H1 (cell line): ENCODE measurements around the gene ASF1B.

Experiments
- ATF3 ChIP-seq: IDR thresholded peaks from 2 replicates; pipeline ENCODE4 v1.6.1; 2011; ENCODE audit warnings: low read depth, mild to moderate bottlenecking, low read length; ENCODE audit not compliant: insufficient read depth
- BCL11A ChIP-seq, 2 experiments: IDR thresholded peaks; one replicate each; pipeline ENCODE4 v1.6.1; 2011; ENCODE audit warnings: low read depth in 2 of 2, low read length in 2 of 2, mild to moderate bottlenecking in 2 of 2
- BRCA1 ChIP-seq: IDR thresholded peaks from 2 replicates; pipeline ENCODE4 v1.6.1; 2012; ENCODE audit warnings: low read depth, low read length, improper control_type of control experiment
- CHD2 ChIP-seq: IDR thresholded peaks from 2 replicates; pipeline ENCODE4 v1.6.1; 2012; ENCODE audit warnings: low read length, improper control_type of control experiment
- CTCF ChIP-seq, 3 experiments: IDR thresholded peaks; 1 replicate in 2 of 3; 2 replicates in 1 of 3; pipeline versions ENCODE4 v1.5.1 to v1.6.1; 2011; ENCODE audit warnings: low read length in 3 of 3, mild to moderate bottlenecking in 3 of 3, inconsistent platforms in 2 of 3, low read depth in 1 of 3, moderate library complexity in 1 of 3; ENCODE audit not compliant: insufficient read depth in 1 of 3; ENCODE audit errors: control extremely low read depth in 1 of 3
- EZH2 ChIP-seq: fragments of 200-600 bp; sonication (generic); IDR thresholded peaks from 2 replicates; pipeline ENCODE4 v1.7.1; 2012; ENCODE audit warnings: low read depth, mild to moderate bottlenecking, moderate library complexity, low read length, inconsistent platforms; ENCODE audit not compliant: severe bottlenecking
- GABPA ChIP-seq: IDR thresholded peaks from 2 replicates; pipeline ENCODE4 v1.6.1; 2011; ENCODE audit warnings: mild to moderate bottlenecking, low read length, moderate library complexity, borderline replicate concordance; ENCODE audit not compliant: insufficient read depth
- HDAC2 ChIP-seq, 2 experiments: fragments of 300-600 bp in 1 of 2; sonication (generic) in 1 of 2; IDR thresholded peaks; 2 replicates each; pipeline ENCODE4 v1.6.1; 2011 to 2012; ENCODE audit warnings: low read depth in 2 of 2, low read length in 2 of 2, mild to moderate bottlenecking in 2 of 2, moderate library complexity in 2 of 2, borderline replicate concordance in 1 of 2, inconsistent platforms in 1 of 2
- MAX ChIP-seq: IDR thresholded peaks from 2 replicates; pipeline ENCODE4 v1.6.1; 2012; ENCODE audit warnings: inconsistent platforms
- POLR2A ChIP-seq, 2 experiments: IDR thresholded peaks; 1 replicate in 1 of 2; 2 replicates in 1 of 2; pipeline ENCODE4 v1.6.1; 2011; ENCODE audit warnings: low read depth in 2 of 2, low read length in 2 of 2, mild to moderate bottlenecking in 2 of 2; ENCODE audit errors: control extremely low read depth in 1 of 2
- POLR2AphosphoS5 ChIP-seq: IDR thresholded peaks from 2 replicates; pipeline ENCODE4 v1.6.1; 2011; ENCODE audit warnings: low read depth, low read length

- TF ChIP-seq POLR2A (IDR thresholded peaks at IDR 0.05; ENCODE audit: control extremely low read depth in 1 of 2, low read depth in 2 of 2, low read length in 2 of 2) (no peak), EZH2 (no peak), BRCA1 (no peak), GABPA (no peak), POLR2AphosphoS5 (no peak), HDAC2 (IDR thresholded peaks at IDR 0.05; ENCODE audit: borderline replicate concordance in 1 of 2, low read depth in 2 of 2, low read length in 2 of 2) (no peak), ATF3 (no peak), CHD2 (no peak), CTCF (IDR thresholded peaks at IDR 0.05; ENCODE audit: control extremely low read depth in 1 of 3, insufficient read depth in 1 of 3, low read depth in 1 of 3, low read length in 3 of 3) (no peak), BCL11A (IDR thresholded peaks at IDR 0.05; ENCODE audit: low read depth in 2 of 2, low read length in 2 of 2) (no peak), MAX (no peak)
Observed at GRCh38 chr19:14122924-14123323, 13.5 kb downstream of the ASF1B start.
